Coronary artery (tissue), 2 donors: Measurements from ENCODE around the gene SLC35F4.
"Not testable (repeated sequence)": the region's sequence is repeated elsewhere in the genome, so short reads cannot be mapped to it uniquely, and the experiment has no call there.

Experiments
- DNase-seq: peaks from one replicate; pipeline ENCODE4 v3.0.0-alpha.2; 2017; ENCODE audit warnings: low spot score
- H3K27ac ChIP-seq, 2 donors: fragments of 200-600 bp; sonication (generic); one replicate each; pipeline ENCODE4 v1.5.1; 2016 to 2019
- H3K4me3 ChIP-seq: fragments of 200-600 bp; sonication (generic); 2 replicates; pipeline ENCODE4 v1.5.1; 2016; ENCODE audit warnings: mild to moderate bottlenecking, moderate library complexity
- TF ChIP-seq, protein P1 (sequence below): fragments of 200-600 bp; sonication (generic); IDR thresholded peaks from one replicate; pipeline ENCODE4 v1.5.1; 2019; ENCODE audit warnings: antibody characterized with exemption

SLC35F4 gene

DNA sequence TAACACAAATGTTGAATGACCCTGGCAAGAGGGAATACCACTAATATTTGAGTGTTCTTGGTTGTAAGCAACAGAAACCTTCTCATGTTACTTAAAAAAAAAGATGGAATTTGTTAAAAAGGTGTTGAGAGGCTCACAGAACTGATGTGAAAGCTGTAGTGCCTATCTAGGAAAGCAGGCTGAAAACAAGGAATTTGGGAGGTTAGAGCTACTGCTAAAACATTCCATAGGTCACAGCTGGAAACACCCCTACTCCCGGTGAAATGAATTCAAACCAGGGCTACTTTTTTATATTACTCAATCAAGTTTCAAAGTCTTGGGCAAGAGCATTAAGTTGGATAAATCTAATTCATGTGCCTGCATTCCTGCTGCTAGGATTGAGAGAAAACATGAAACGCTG, 104.1 kb downstream of the SLC35F4 start:
- TF ChIP-seq, protein P1, sequence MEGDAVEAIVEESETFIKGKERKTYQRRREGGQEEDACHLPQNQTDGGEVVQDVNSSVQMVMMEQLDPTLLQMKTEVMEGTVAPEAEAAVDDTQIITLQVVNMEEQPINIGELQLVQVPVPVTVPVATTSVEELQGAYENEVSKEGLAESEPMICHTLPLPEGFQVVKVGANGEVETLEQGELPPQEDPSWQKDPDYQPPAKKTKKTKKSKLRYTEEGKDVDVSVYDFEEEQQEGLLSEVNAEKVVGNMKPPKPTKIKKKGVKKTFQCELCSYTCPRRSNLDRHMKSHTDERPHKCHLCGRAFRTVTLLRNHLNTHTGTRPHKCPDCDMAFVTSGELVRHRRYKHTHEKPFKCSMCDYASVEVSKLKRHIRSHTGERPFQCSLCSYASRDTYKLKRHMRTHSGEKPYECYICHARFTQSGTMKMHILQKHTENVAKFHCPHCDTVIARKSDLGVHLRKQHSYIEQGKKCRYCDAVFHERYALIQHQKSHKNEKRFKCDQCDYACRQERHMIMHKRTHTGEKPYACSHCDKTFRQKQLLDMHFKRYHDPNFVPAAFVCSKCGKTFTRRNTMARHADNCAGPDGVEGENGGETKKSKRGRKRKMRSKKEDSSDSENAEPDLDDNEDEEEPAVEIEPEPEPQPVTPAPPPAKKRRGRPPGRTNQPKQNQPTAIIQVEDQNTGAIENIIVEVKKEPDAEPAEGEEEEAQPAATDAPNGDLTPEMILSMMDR = no peak
- H3K27ac ChIP-seq = no peak overlapping the region
- no peak for DNase-seq

DNA sequence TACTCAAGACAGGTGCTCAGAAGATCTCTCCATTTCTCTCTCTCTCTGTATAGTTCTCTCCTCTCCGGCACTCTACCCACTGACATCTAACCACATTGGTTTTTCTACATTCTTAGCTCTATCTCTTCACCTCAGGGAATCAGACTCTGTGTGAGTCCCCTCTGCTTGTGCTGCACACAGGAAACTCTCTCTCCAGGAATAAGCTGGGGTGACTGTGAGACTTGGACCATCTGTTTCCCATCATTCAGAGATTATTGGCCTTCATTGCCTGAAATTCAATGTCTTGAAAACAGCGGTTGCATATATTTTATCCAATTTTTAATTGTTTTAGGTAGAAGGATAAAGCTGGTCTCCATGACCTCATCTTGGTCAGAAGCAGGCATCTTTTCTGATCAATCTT, 105.0 kb downstream of the SLC35F4 start:
- TF ChIP-seq, protein P1 = no peak
- Histone ChIP-seq H3K27ac (no peak overlapping the region), H3K4me3 (no peak overlapping the region)
- DNase-seq = no peak

More for the DNA sequence above, 104.1 kb downstream of the SLC35F4 start:
- H3K4me3 ChIP-seq = no peak overlapping the region

DNA sequence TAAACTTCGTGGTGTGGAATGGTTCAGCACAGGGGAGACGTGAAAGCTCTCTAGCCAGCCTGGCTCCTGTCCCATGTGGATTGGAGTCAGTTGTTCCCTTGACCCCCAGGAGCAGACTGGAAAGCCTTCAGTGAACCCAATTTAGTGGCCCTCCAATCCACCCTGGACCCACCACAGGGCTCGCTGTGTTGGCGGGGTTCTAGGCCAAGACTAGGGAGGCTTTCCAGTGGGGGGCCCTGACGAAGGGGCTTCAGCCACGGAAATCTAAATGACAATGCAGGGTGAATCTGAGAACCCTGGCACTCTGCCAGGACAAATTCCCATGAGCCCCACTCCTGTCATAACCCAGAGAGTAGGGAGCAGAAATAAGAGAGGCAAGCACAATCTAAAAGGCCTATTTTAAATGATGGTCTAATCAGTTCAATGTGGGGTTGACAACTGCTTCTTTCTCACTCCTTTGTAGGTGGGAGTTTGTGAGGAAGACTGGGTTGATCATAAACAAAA, 110.8 kb downstream of the SLC35F4 start:
- no peak overlapping the region for H3K27ac ChIP-seq
- no peak overlapping the region for H3K4me3 ChIP-seq
- DNase-seq = no peak
- TF ChIP-seq, protein P1 = no peak

DNA sequence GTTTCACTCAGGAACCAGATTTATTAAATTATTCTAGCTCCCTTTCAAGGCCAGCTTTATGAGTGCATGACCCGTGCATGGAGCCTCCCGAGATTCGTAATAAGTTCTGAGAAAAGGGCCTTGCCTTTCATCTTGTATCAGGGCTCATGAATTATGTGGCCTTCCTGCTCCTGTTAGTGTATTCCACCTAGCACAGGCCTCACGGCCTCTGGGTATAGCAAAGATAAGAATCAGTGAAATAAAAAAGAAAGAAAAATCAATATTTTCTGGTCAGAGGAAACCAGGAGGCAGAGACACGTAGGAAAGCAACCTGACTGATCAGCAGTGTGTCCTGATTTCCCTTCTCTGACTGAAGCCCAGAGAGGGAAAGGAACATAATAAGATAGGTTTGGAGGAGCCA, 111.4 kb downstream of the SLC35F4 start:
- H3K4me3 ChIP-seq = no peak overlapping the region
- no peak overlapping the region for H3K27ac ChIP-seq
- TF ChIP-seq, protein P1 = no peak
- DNase-seq = no peak

DNA sequence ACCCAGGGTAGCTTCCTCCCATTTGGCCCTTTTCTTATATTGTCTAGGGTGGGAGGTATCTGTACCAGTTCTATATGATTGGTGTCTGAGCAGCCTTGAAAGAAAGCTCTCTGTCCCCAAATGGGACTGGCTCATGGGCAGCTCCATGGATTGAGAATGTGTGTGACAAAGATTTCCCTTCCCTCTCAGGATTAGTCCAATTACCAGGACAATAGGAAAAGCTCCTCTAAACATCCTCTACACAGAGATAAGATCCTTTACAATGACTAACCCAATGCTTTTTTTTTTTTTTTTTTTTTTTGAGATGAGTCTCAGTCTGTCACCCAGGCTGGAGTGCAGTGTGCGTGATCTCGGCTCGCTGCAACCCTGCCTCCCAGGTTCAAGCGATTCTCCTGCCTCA, 112.1 kb downstream of the SLC35F4 start:
- H3K4me3 ChIP-seq = no peak overlapping the region
- TF ChIP-seq, protein P1 = no peak
- H3K27ac ChIP-seq = no peak overlapping the region
- no peak for DNase-seq

DNA sequence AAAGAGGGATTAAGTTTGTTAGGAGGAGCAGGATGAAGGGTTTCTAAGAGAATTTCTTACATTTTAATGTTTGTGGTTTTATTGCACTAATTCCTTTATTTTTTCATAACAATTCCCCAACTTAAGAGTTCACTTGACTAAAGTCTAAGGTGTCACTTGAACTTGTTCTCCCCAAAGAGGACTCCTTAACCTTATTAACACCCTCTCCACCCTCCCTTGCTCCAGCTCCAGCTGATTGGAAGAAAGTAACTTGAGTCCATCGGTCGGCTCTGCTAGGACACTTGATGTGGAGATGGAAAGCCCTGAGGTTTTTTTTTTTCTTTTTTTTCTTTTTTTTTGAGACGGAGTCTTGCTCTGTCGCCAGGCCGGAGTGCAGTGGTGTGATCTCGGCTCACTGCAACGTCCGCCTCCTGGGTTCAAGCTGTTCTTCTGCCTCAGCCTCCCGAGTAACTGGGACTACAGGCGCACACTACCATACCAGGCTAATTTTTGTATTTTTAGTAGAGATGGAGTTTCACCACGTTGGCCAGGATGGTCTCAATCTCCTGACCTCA, 113.7 kb downstream of the SLC35F4 start:
- not testable (repeated sequence) for H3K27ac ChIP-seq, H3K4me3 ChIP-seq, DNase-seq

DNA sequence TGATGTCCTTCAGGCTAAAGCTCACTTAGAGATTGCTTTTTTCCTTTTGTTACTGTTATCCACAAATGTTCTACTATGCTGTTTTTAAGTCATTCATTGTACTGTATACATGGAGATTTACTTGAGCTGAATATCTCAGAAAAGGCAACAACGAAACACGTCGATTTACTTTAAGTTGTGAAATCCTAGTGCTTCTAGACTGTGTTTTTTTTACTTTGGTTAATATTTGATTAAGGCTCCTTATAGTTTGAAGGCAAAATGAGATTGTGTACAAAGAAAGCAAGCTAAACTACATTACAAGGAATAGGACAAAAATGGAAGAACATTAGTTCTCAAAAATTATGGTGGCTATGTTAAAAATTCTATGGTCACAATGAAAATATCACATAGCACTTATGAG, 114.5 kb downstream of the SLC35F4 start:
- DNase-seq = no peak
- no peak overlapping the region for H3K27ac ChIP-seq
- H3K4me3 ChIP-seq = no peak overlapping the region
- TF ChIP-seq, protein P1 = no peak
